Osteocyte (in vitro differentiated cells): ENCODE results near the gene SOBP. TPM values are rescaled to one million over a fixed set of nuclear protein-coding genes. Genes with fewer than 3 reads are reported as not detected.

Source experiments
- DNase-seq: peaks from one replicate; pipeline ENCODE4 v3.0.0; 2021; ENCODE audit warnings: mixed read lengths; ENCODE audit not compliant: unreplicated experiment; ENCODE audit errors: extremely low spot score
- H3K27ac Mint-ChIP-seq: one replicate; pipeline ENCODE4 v1.8.0; 2021; ENCODE audit warnings: mild to moderate bottlenecking, mixed read lengths; ENCODE audit not compliant: unreplicated experiment
- H3K27me3 Mint-ChIP-seq: one replicate; pipeline ENCODE4 v1.8.0; 2021; ENCODE audit warnings: mixed read lengths; ENCODE audit not compliant: unreplicated experiment
- H3K36me3 Mint-ChIP-seq: one replicate; pipeline ENCODE4 v1.8.0; 2021; ENCODE audit warnings: mixed read lengths; ENCODE audit not compliant: unreplicated experiment
- H3K4me1 Mint-ChIP-seq: one replicate; pipeline ENCODE4 v1.8.0; 2021; ENCODE audit warnings: mixed read lengths; ENCODE audit not compliant: unreplicated experiment
- H3K4me3 Mint-ChIP-seq: one replicate; pipeline ENCODE4 v1.8.0; 2021; ENCODE audit warnings: mild to moderate bottlenecking, moderate library complexity, mixed read lengths; ENCODE audit not compliant: unreplicated experiment
- H3K9me3 Mint-ChIP-seq: one replicate; pipeline ENCODE4 v1.8.0; 2021; ENCODE audit warnings: mixed read lengths; ENCODE audit not compliant: unreplicated experiment
- CTCF ChIP-seq: fragments of 200-600 bp; sonication (generic); IDR thresholded peaks from 2 replicates; pipeline ENCODE4 v1.5.0; 2021; ENCODE audit warnings: antibody characterized with exemption, mild to moderate bottlenecking, moderate library complexity
- total RNA-seq: library from RNA; stranded (reverse); gene quantifications from 2 replicates; pipeline ENCODE4 v1.2.1, GENCODE V29; 2021

SOBP gene
- total RNA-seq, 1 donor from 2014 or later = 7.4 TPM

GRCh38 chr6:107627969-107628368, 138.1 kb downstream of the SOBP start:
- Mint-ChIP-seq H3K9me3 (no peaks in the 10 kb centered on the region), H3K27me3 (peaks cover 2% of the 10 kb centered on the region), H3K4me1 (peaks cover 7% of the 10 kb centered on the region), H3K36me3 (no peaks in the 10 kb centered on the region), H3K4me3 (no peak overlapping the region), H3K27ac (no peak overlapping the region)
- no peak for TF ChIP-seq CTCF
- no peak for DNase-seq

GRCh38 chr6:107628878-107629277, 139.0 kb downstream of the SOBP start:
- peaks cover 2% of the 10 kb centered on the region for H3K27me3 Mint-ChIP-seq
- H3K4me1 Mint-ChIP-seq = peaks cover 7% of the 10 kb centered on the region
- H3K9me3 Mint-ChIP-seq = no peaks in the 10 kb centered on the region
- TF ChIP-seq CTCF = no peak
- no peak for DNase-seq
- peaks cover 4% of the 10 kb centered on the region for H3K36me3 Mint-ChIP-seq
- no peak overlapping the region for H3K27ac Mint-ChIP-seq
- no peak overlapping the region for H3K4me3 Mint-ChIP-seq

GRCh38 chr6:107629548-107630129, 139.7 kb downstream of the SOBP start:
- Mint-ChIP-seq H3K4me1 (peaks cover 7% of the 10 kb centered on the region), H3K9me3 (no peaks in the 10 kb centered on the region), H3K27me3 (peaks cover 2% of the 10 kb centered on the region), H3K27ac (no peak overlapping the region), H3K36me3 (peaks cover 5% of the 10 kb centered on the region), H3K4me3 (no peak overlapping the region)
- no peak for TF ChIP-seq CTCF
- no peak for DNase-seq

- no peaks in the 10 kb centered on the region for H3K9me3 Mint-ChIP-seq
- peaks cover 7% of the 10 kb centered on the region for H3K4me1 Mint-ChIP-seq
- no peak for DNase-seq
- H3K27ac Mint-ChIP-seq = no peak overlapping the region
- no peak overlapping the region for H3K4me3 Mint-ChIP-seq
- H3K27me3 Mint-ChIP-seq = peaks cover 2% of the 10 kb centered on the region
- peaks cover 6% of the 10 kb centered on the region for H3K36me3 Mint-ChIP-seq
- TF ChIP-seq CTCF = no peak
Measured at GRCh38 chr6:107630348-107630977, 140.5 kb downstream of the SOBP start.

GRCh38 chr6:107632381-107633136, 142.6 kb downstream of the SOBP start:
- Mint-ChIP-seq H3K27me3 (peaks cover 2% of the 10 kb centered on the region), H3K27ac (no peak overlapping the region), H3K9me3 (no peaks in the 10 kb centered on the region), H3K4me3 (no peak overlapping the region), H3K36me3 (peaks cover 8% of the 10 kb centered on the region), H3K4me1 (peaks cover 3% of the 10 kb centered on the region)
- DNase-seq = no peak
- TF ChIP-seq CTCF = no peak
